DMS153 (cell line): ENCODE results near the gene NUP93.
"Not testable (repeated sequence)": the region's sequence is repeated elsewhere in the genome, so short reads cannot be mapped to it uniquely, and the experiment has no call there.

Experiments
- DNase-seq: peaks from one replicate; lab custom pipeline; 2025; lab: John Stamatoyannopoulos, UW

The NUP93 gene

GRCh38 chr16:56779906-56780305 is 50.0 kb downstream of the NUP93 start:
- no peak for DNase-seq

- no peak for DNase-seq
These were observed 50.7 kb downstream of the NUP93 start for GRCh38 chr16:56780646-56781045.

- DNase-seq = no peak
These were observed 51.6 kb downstream of the NUP93 start for GRCh38 chr16:56781528-56781961.

GRCh38 chr16:56783344-56783743 is 53.4 kb downstream of the NUP93 start:
- no peak for DNase-seq

GRCh38 chr16:56785317-56785716 is 55.4 kb downstream of the NUP93 start:
- DNase-seq = no peak

- DNase-seq = no peak
These were observed 57.2 kb downstream of the NUP93 start for GRCh38 chr16:56787167-56787566.

- DNase-seq = no peak
These were observed 58.5 kb downstream of the NUP93 start for GRCh38 chr16:56788435-56788834.

GRCh38 chr16:56789360-56789759 is 59.4 kb downstream of the NUP93 start:
- peak; percentile 57 for DNase-seq

GRCh38 chr16:56792967-56793366 is 63.0 kb downstream of the NUP93 start:
- DNase-seq = no peak

GRCh38 chr16:56793492-56793891 is 63.6 kb downstream of the NUP93 start:
- DNase-seq = no peak

GRCh38 chr16:56795011-56795410 is 65.1 kb downstream of the NUP93 start:
- DNase-seq = no peak

GRCh38 chr16:56797038-56797437 is 67.1 kb downstream of the NUP93 start:
- DNase-seq = not testable (repeated sequence)

GRCh38 chr16:56797861-56798260 is 67.9 kb downstream of the NUP93 start:
- no peak for DNase-seq

GRCh38 chr16:56798955-56799354 is 69.0 kb downstream of the NUP93 start:
- DNase-seq = no peak

- DNase-seq = no peak
These were observed 70.4 kb downstream of the NUP93 start for GRCh38 chr16:56800355-56800754.

- DNase-seq = no peak
These were observed 71.8 kb downstream of the NUP93 start for GRCh38 chr16:56801762-56802161.

- DNase-seq = no peak
These were observed 77.2 kb downstream of the NUP93 start for GRCh38 chr16:56807011-56807675.

GRCh38 chr16:56807676-56808067 is 77.7 kb downstream of the NUP93 start:
- not testable (repeated sequence) for DNase-seq

GRCh38 chr16:56810954-56811353 is 81.0 kb downstream of the NUP93 start:
- DNase-seq = no peak

GRCh38 chr16:56811602-56812001 is 81.7 kb downstream of the NUP93 start:
- DNase-seq = not testable (repeated sequence)

GRCh38 chr16:56812884-56813283 is 83.0 kb downstream of the NUP93 start:
- DNase-seq = no peak

GRCh38 chr16:56814537-56815432 is 84.9 kb downstream of the NUP93 start:
- no peak for DNase-seq

GRCh38 chr16:56815721-56816120 is 85.8 kb downstream of the NUP93 start:
- no peak for DNase-seq
